NAMALWA (cell line): Measurements from ENCODE around the gene LRRN4CL.
"Not testable (repeated sequence)": the region's sequence is repeated elsewhere in the genome, so short reads cannot be mapped to it uniquely, and the experiment has no call there.

Experiments used
- DNase-seq: peaks from one replicate; pipeline ENCODE4 v3.0.0-alpha.2; 2015; ENCODE audit warnings: low spot score

Gene LRRN4CL

GRCh38 chr11:62689421-62690183 is at the start of gene LRRN4CL:
Gene LRRN4CL (minus strand): TSS chr11:62689530. CDS start chr11:62688508, 1,022 bp downstream.
- DNase-seq, result no peak

- no peak for DNase-seq
Observed at GRCh38 chr11:62737196-62737595, 47.9 kb upstream of the LRRN4CL start.

- peak; percentile 62 for DNase-seq
Observed at GRCh38 chr11:62732830-62733229, 43.5 kb upstream of the LRRN4CL start.

GRCh38 chr11:62730076-62730475 is 40.7 kb upstream of the LRRN4CL start:
- not testable (repeated sequence) for DNase-seq

GRCh38 chr11:62728171-62728988 is 39.0 kb upstream of the LRRN4CL start, which contains the start of gene TTC9C:
Gene TTC9C (plus strand): TSS chr11:62728486. CDS start chr11:62728849, 363 bp downstream.
- DNase-seq, result peak; percentile 91

- peak; percentile 98 for DNase-seq
Observed at GRCh38 chr11:62727872-62728170, 38.5 kb upstream of the LRRN4CL start.

- peak; percentile 99 for DNase-seq
Observed at GRCh38 chr11:62727165-62727871, 38.0 kb upstream of the LRRN4CL start, which contains the start of gene HNRNPUL2. Gene HNRNPUL2 (minus strand): TSS chr11:62727457. CDS start chr11:62727156, 301 bp downstream.

GRCh38 chr11:62726915-62727164 is 37.5 kb upstream of the LRRN4CL start:
- no peak for DNase-seq

- peak; percentile 34 for DNase-seq
Observed at GRCh38 chr11:62726156-62726914, 37.0 kb upstream of the LRRN4CL start.

GRCh38 chr11:62725646-62726045 is 36.3 kb upstream of the LRRN4CL start:
- DNase-seq, result no peak

GRCh38 chr11:62724171-62724570 is 34.8 kb upstream of the LRRN4CL start:
- DNase-seq, result no peak

- peak; percentile 49 for DNase-seq
Observed at GRCh38 chr11:62721994-62722393, 32.7 kb upstream of the LRRN4CL start.

- no peak for DNase-seq
Observed at GRCh38 chr11:62719302-62719978, 30.1 kb upstream of the LRRN4CL start.

GRCh38 chr11:62716816-62717215 is 27.5 kb upstream of the LRRN4CL start:
- DNase-seq, result no peak

- DNase-seq, result no peak
Observed at GRCh38 chr11:62716206-62716605, 26.9 kb upstream of the LRRN4CL start.

GRCh38 chr11:62715150-62716130 is 26.1 kb upstream of the LRRN4CL start:
- no peak for DNase-seq

GRCh38 chr11:62713343-62713742 is 24.0 kb upstream of the LRRN4CL start:
- DNase-seq, result no peak

GRCh38 chr11:62712861-62713260 is 23.5 kb upstream of the LRRN4CL start:
- DNase-seq, result no peak

GRCh38 chr11:62712276-62712812 is 23.0 kb upstream of the LRRN4CL start:
- no peak for DNase-seq

- DNase-seq, result peak; percentile 56
Observed at GRCh38 chr11:62710001-62710345, 20.6 kb upstream of the LRRN4CL start.
